Suprapubic skin (tissue), 4 donors: Measurements from ENCODE around the gene AMOTL1. TPM values are rescaled to one million over a fixed set of nuclear protein-coding genes. Genes with fewer than 3 reads are reported as not detected.

Experiments
- DNase-seq, 2 donors: peaks; one replicate each; pipeline ENCODE4 v3.0.0-alpha.2; 2019; ENCODE audit warnings: low spot score in 2 of 2
- H3K27ac ChIP-seq: fragments of 200-600 bp; sonication (generic); one replicate; pipeline ENCODE4 v1.5.1; 2019
- H3K27me3 ChIP-seq: fragments of 200-600 bp; sonication (generic); one replicate; pipeline ENCODE4 v1.5.1; 2019
- H3K36me3 ChIP-seq: fragments of 200-600 bp; sonication (generic); one replicate; pipeline ENCODE4 v1.5.1; 2019
- H3K4me1 ChIP-seq: fragments of 200-600 bp; sonication (generic); one replicate; pipeline ENCODE4 v1.5.1; 2019
- H3K4me3 ChIP-seq: fragments of 200-600 bp; sonication (generic); one replicate; pipeline ENCODE4 v1.5.1; 2019; ENCODE audit warnings: mild to moderate bottlenecking
- H3K9me3 ChIP-seq: fragments of 200-600 bp; sonication (generic); one replicate; pipeline ENCODE4 v1.5.1; 2019
- EP300 ChIP-seq: sonication (generic); formaldehyde crosslinking; IDR thresholded peaks from one replicate; pipeline ENCODE4 v1.6.1; 2017; ENCODE audit warnings: antibody characterized with exemption
- POLR2A ChIP-seq, 2 donors: fragments of 450-650 bp; IDR thresholded peaks; one replicate each; pipeline ENCODE4 v1.6.1; 2017; ENCODE audit warnings: antibody characterized with exemption in 2 of 2, mild to moderate bottlenecking in 2 of 2, moderate library complexity in 2 of 2
- POLR2AphosphoS5 ChIP-seq, 3 donors: sonication (generic); formaldehyde crosslinking; IDR thresholded peaks; one replicate each; pipeline ENCODE4 v1.6.1; 2017; ENCODE audit warnings: antibody characterized with exemption in 3 of 3
- WGBS: methylation state at CpG from one replicate; pipeline ENCODE4 v1.1.5; 2018; 5-methylcytosine and 5-hydroxymethylcytosine counted together
- total RNA-seq, 4 donors: library from RNA; depleted of rRNA; stranded (reverse); fragments of >200 nt; gene quantifications; one replicate each; pipeline ENCODE4 v1.1.0, GENCODE V29; 2016
- TF ChIP-seq, protein P1 (sequence below), 2 donors: fragments of 200-600 bp in 1 of 2; fragments of 450-650 bp in 1 of 2; sonication (generic) in 1 of 2; IDR thresholded peaks; one replicate each; pipeline ENCODE4 v1.5.1; 2016 to 2019; ENCODE audit warnings: antibody characterized with exemption in 2 of 2, mild to moderate bottlenecking in 1 of 2, moderate library complexity in 1 of 2

The AMOTL1 gene
- total RNA-seq, 4 donors from 2014 or later = 69.7 to 86.9 (median 79.4) TPM

DNA sequence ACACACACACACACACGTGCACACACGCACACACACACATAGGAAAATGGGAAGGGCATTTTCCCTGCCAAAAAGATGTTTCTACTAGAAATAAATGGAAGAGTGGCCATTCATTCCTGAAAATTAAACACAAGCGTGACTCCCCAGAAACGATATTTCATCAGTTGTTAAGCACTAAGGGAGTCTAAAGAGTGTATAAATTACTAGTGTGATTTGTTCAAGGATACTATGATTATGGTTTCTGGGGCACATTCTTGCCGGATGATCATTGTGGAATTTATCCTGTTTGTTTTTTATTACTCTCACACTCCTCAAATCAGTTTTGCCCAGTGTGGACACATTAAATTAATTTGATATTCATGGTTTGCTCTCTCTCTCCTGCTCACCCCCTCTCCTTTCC lies 16.4 kb upstream of the AMOTL1 start:
- TF ChIP-seq EP300 = no peak
- no peak for TF ChIP-seq POLR2A (IDR thresholded peaks at IDR 0.05)
- TF ChIP-seq, protein P1, sequence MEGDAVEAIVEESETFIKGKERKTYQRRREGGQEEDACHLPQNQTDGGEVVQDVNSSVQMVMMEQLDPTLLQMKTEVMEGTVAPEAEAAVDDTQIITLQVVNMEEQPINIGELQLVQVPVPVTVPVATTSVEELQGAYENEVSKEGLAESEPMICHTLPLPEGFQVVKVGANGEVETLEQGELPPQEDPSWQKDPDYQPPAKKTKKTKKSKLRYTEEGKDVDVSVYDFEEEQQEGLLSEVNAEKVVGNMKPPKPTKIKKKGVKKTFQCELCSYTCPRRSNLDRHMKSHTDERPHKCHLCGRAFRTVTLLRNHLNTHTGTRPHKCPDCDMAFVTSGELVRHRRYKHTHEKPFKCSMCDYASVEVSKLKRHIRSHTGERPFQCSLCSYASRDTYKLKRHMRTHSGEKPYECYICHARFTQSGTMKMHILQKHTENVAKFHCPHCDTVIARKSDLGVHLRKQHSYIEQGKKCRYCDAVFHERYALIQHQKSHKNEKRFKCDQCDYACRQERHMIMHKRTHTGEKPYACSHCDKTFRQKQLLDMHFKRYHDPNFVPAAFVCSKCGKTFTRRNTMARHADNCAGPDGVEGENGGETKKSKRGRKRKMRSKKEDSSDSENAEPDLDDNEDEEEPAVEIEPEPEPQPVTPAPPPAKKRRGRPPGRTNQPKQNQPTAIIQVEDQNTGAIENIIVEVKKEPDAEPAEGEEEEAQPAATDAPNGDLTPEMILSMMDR (IDR thresholded peaks at IDR 0.05) = no peak
- TF ChIP-seq POLR2AphosphoS5 (IDR thresholded peaks at IDR 0.05) = no peak
- no peak overlapping the region for H3K4me3 ChIP-seq
- 78% methylated on average over 5 of the region's 5 CpGs for WGBS
- H3K4me1 ChIP-seq = peaks cover 38% of the 10 kb centered on the region
- H3K9me3 ChIP-seq = no peaks in the 10 kb centered on the region
- no peaks in the 10 kb centered on the region for H3K27me3 ChIP-seq
- H3K27ac ChIP-seq = no peak overlapping the region
- no peaks in the 10 kb centered on the region for H3K36me3 ChIP-seq
- DNase-seq = no peak

DNA sequence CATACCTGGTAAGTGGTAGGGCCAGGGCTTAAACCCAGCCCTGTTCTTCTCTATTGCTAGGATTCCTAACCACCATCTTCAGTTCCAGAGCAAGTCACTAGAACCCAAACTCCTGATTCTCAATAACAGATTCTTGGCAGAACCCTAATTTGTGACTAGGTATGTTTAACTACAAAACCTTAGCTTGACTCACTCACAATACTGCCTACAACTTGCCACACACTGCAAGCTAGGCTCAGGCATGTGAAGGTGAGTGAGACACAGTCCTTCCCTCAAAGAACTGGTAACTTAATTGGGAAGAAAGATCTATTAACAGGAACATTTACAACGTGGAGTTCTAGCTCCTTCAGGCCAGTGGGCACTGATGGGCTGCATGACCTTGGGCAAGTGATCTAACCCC lies 14.5 kb upstream of the AMOTL1 start:
- Histone ChIP-seq H3K4me1 (peaks cover 25% of the 10 kb centered on the region), H3K9me3 (no peaks in the 10 kb centered on the region), H3K4me3 (no peak overlapping the region), H3K36me3 (no peaks in the 10 kb centered on the region), H3K27me3 (no peaks in the 10 kb centered on the region), H3K27ac (no peak overlapping the region)
- DNase-seq = no peak
- WGBS = 100% methylated on average over 1 of the region's 1 CpG
- TF ChIP-seq, protein P1 (IDR thresholded peaks at IDR 0.05) = no peak
- TF ChIP-seq EP300 (no peak), POLR2A (IDR thresholded peaks at IDR 0.05) (no peak), POLR2AphosphoS5 (IDR thresholded peaks at IDR 0.05) (no peak)

DNA sequence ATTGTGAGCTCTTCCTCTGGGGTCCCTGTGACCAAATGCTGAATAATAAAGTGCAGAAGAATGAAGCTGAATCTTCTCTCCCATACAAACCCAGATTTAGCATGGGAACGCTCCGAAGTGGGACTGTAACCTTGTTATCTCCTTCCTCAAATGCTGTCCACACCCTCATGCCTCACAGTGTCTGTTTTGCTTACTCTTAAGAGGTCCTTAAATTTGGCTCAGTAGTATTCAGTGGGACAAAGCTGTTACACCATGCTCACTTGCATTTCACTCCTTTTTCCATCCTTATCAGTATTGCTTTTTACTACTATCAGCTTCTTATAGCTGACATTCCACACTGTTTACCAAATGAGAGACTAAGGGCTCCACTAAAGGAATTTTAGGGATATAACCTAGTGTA lies 13.8 kb upstream of the AMOTL1 start:
- DNase-seq = no peak
- no peak overlapping the region for H3K4me3 ChIP-seq
- WGBS = 84% methylated on average over 2 of the region's 2 CpGs
- peaks cover 25% of the 10 kb centered on the region for H3K4me1 ChIP-seq
- H3K9me3 ChIP-seq = no peaks in the 10 kb centered on the region
- H3K27ac ChIP-seq = no peak overlapping the region
- TF ChIP-seq, protein P1 (IDR thresholded peaks at IDR 0.05) = no peak
- TF ChIP-seq POLR2AphosphoS5 (IDR thresholded peaks at IDR 0.05) (no peak), POLR2A (IDR thresholded peaks at IDR 0.05) (no peak), EP300 (no peak)
- H3K36me3 ChIP-seq = no peaks in the 10 kb centered on the region
- no peaks in the 10 kb centered on the region for H3K27me3 ChIP-seq

DNA sequence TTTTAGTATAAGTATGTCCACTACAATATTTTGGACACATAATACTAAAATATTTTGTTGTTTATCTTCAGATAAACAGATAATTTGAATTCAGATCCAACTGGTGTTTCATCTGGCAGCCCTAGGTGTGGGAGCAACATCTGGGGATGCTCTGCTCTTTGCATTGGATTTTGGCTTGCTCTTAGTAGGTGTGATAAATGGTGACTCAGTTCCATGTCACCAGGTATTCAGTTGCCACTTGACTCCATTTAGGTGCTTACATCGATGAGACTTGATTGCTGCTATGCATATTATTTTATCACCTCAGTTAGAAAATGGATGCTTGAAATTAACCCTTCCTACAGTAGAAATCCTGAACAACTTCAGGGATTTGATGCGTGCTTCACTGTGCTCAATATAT lies 13.3 kb upstream of the AMOTL1 start:
- whole genome bisulfite sequencing = 73% methylated on average over 2 of the region's 2 CpGs
- H3K4me1 ChIP-seq = peaks cover 24% of the 10 kb centered on the region
- no peaks in the 10 kb centered on the region for H3K27me3 ChIP-seq
- DNase-seq = no peak
- no peaks in the 10 kb centered on the region for H3K36me3 ChIP-seq
- no peaks in the 10 kb centered on the region for H3K9me3 ChIP-seq
- H3K4me3 ChIP-seq = no peak overlapping the region
- TF ChIP-seq POLR2AphosphoS5 (IDR thresholded peaks at IDR 0.05) (no peak), EP300 (no peak), POLR2A (IDR thresholded peaks at IDR 0.05) (no peak)
- TF ChIP-seq, protein P1 (IDR thresholded peaks at IDR 0.05) = no peak
- no peak overlapping the region for H3K27ac ChIP-seq

DNA sequence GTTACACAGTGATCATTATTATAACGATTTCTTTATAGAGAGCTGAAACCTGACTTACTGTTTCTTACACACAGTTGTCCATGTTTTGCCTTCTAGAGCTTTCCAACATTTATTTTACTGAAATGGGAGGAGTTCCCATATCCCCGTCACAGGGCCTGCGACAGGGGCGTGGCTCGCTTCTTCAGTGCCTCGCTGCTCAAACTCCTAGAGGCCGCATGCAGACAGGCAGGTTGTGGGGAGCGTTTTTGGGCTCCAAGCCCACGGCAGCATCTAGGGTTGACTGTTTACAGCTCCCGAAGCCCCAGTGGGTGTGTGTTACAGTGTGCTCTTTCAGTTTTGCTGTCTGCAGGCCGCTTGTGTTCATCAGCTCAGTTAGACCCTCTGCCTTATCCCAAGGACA lies 12.7 kb upstream of the AMOTL1 start:
- Histone ChIP-seq H3K4me1 (peaks cover 17% of the 10 kb centered on the region), H3K9me3 (no peaks in the 10 kb centered on the region), H3K27ac (no peak overlapping the region), H3K4me3 (no peak overlapping the region), H3K36me3 (no peaks in the 10 kb centered on the region), H3K27me3 (no peaks in the 10 kb centered on the region)
- no peak for DNase-seq
- TF ChIP-seq, protein P1 (IDR thresholded peaks at IDR 0.05) = no peak
- TF ChIP-seq EP300 (no peak), POLR2AphosphoS5 (IDR thresholded peaks at IDR 0.05) (no peak), POLR2A (IDR thresholded peaks at IDR 0.05) (no peak)
- 95% methylated on average over 9 of the region's 11 CpGs for WGBS
